GM19043 (cell line): ENCODE data around the gene RAB34.

Experiments used
- ATAC-seq: cut with Tn5 transposase; IDR thresholded peaks from one replicate; pipeline ENCODE4 v1.9.1; 2021; ENCODE audit warnings: low read depth; ENCODE audit not compliant: unreplicated experiment

Gene RAB34

DNA sequence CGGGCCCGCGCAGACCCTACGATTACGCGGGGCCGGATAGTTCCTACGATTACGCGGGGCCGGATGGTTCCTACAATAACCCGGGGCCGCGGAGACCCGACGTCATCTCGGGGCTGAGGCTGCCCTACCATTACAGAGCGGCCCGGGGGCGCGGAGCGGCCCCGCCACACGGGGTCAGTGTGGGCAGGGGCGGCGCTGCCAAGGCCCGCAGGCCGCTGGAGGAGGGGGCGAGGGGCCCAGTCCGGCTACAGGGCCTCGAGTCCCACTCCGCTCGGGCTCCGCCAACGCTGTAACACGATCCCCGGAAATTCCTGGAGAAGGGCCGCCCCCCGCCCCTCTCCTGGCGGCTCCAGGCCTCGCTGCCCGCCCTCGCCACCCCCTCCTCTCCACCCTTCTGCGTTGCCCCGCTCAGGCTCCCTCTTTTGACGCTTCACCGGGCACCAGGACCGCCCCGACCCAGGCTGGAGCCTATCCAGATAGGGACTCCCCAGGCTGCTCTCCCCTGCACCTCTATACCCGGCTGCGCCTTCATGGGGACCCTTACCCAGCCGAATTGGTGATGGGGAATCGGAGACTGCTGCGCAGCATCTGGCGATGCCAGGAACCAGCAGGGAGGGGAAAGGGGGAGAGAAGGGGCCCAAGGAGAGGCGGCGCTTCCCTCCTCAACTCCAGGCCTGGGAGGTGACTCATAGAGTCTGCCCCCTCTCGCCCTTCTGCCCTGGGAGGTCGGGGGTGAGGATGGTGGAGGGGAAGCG lies at the start of gene RAB34:
Gene RAB34, minus strand, starts transcription at position 291 of the 755 bp plus-strand sequence. CDS start 602 bp downstream, outside the sequence.
- no peak for ATAC-seq

DNA sequence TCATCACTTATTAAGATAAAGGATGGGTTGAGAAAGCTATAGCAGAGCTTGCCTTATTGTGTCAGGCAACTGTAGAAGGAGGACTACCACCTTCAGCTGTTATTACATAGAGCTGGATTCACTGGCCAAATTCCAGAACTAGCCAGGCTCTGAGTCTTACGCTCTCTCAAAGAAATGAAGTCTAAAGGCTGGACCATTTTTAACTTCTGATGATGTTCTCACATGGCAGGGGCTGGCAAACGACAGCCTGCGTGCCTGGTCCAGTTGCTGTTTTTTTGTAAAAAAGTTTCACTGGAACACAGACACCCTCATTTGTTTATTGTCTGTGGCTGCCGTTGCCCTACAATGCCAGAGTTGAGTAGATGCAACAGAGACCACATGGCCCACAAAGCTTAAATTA lies 47.4 kb upstream of the RAB34 start:
- no peak for ATAC-seq

DNA sequence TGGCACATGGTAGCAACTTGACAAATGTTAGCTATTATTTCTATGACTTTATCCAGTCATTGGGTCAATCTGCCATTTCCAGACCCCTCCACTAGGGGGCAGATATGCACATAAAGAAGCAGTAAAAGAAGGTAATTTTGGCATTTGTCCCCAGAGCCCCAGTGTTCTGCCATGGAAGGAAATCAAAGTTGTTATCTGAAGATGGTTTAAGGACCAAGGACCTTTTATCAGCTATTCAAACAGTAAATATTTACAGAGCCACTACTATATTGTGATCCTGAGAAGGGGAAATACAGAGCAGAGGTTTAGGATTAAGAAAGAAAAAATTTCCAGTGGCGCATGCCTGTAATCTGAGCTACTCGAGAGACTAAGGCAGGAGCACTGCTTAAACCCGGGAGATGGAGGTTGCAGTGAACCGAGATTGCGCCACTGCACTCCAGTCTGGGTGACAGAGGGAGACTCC lies 46.2 kb upstream of the RAB34 start:
- no peak for ATAC-seq

DNA sequence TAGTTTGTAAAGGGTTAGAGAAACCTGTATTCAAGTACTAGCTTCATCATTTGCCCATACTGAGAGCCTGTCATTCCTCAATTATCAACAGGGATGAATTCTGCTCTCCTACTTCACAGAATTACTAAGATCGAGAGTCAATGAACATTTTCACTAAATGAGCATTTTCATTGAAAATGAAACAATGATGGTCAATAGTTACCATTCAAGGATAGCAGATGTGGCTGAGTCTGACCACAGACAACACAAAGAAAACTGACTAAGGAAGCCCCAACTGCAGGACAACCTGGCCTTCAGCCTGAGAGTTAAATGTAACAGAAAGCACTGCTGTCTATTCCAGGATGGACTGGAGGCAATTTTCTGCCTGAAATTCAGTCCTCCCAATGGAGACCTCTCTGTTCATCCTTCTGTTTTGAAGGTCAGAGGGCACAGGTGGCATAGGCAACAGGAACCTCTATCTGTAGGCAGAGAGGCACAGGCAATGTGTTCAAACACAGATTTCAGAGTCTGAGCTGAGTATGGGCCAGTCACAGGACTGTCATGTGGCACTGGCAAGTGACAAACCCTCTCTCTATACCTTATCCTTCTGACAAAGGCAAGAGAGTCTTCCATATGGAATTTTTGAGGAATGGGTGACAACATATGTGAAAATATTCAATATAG lies 45.6 kb upstream of the RAB34 start:
- ATAC-seq, result no peak

GRCh38 chr17:28760601-28761562 lies 43.2 kb upstream of the RAB34 start:
- ATAC-seq, result no peak

DNA sequence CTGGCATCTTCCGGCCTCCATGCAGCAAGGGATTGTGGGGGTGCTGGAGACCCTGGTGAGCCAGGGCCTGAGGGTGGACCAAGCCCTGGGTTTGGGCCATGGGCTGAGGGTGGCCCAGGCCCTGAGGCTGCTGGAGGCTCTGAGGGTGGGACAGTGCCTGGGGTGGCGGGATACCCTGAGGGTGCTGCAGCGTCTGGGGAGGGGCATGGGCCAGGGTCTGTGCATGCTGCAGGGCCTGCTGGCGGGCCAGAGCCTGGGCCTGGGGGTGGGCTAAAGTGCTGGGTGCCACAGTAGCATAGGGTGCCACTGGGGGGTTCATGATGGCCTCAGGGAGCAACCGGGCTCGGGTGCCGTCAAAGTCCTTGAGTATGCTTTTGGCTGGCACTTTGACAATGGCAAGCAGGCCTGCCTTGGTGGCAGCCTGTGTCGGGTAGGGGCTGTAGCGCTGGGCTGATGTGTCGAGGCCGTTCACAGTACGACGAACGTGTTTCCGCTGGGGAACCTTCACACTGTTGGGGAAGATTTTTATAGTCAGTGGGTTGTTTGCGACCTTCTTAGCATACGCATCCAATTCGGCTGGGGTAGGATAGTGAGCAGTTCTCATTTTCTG lies 41.7 kb upstream of the RAB34 start:
- no peak for ATAC-seq

GRCh38 chr17:28758411-28759121 lies 40.9 kb upstream of the RAB34 start:
- ATAC-seq, result no peak

GRCh38 chr17:28756049-28756804 lies 38.6 kb upstream of the RAB34 start:
- no peak for ATAC-seq

DNA sequence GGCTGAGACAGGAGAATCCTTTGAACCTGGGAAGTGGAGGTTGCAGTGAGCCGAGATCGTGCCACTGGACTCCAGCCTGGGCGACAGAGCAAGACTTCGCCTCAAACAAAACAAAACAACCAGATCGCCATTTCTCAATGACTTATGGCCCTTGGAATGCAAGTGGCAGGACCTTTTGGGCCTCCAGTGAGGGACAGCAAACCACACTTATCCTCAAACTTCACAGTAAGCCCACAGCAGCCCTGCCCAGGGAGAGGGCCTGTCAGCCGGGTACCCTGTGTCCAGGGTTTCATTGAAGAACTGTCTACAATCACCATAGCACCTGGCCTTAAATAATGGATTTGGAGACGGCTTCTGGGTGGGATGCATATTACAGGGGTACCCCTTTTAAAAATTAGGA lies 37.8 kb upstream of the RAB34 start:
- no peak for ATAC-seq

DNA sequence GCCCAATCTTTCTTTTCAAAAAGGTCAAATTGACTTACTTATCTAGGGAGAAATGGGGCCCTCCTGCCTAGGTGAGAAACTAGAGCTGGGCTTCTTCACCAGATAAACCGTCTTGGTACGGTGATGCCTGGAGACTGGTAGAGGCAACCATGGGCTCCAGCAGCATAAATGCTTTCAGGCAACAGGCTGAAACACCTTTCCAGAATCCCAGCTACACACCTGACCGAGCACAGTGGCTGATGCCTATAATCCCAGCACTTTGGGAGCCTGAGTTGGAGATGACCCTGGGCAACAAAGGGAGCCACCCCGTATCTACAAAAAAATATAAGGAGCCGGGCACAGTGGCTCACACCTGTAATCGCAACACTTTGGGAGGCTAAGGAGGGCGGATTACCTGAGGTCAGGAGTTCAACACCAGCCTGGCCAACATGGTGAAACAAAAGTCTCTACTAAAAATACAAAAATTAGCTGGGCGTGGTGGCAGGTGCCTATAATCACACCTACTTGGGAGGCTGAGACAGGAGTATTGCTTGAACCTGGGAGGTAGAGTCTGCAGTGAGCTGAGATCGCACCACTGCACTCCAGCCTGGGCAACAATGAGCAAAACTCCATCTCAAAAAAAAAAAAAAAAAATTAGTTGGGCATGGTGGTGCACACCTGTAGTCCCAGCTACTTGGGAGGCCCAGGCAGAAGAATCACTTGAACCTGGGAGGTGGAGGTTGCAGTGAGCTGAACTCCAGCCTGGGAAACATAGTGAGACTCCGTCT lies 34.1 kb upstream of the RAB34 start:
- no peak for ATAC-seq

DNA sequence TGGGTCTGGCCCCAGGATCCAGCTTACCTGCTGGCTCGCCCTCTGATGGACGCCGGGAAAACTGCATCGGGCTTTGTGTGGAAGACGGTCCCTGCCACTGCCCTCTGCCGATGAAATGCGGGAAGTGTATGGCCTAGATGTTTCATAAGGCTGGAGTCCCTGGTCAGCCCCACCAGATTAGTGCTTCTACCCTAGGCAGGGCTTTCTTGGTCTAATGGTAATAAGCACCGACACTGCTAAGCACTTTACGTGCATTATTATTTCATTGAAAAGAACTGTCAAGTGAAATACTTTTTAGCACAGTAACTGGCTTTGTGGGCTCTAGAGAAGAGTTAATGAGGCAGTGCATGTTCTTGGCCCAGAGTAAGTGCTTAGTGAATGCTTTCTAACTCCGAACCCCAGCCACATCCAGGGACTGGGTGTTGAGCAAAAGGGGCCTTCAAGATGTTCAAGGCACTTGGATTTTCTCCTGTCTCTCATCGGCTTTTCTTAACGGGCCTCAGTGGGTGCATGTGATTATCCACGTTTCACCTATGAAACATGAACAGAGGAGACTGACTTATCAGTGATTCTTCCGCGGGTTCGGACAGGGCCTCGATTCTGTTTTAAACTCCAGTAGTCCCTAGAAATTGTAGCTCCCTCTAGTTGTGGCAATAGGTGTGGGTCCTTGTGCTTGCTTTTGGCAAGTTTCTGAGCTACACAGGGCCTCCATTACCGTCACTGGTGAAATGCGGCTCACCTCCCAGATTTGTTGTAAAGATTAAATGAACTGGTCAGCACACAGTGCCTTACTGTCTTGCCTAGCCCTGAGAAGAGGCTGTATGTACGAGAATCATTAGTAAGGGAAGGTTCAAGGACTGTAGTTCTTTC lies 32.7 kb upstream of the RAB34 start:
- peak; percentile 71 for ATAC-seq

GRCh38 chr17:28749516-28750177 lies 32.0 kb upstream of the RAB34 start:
- no peak for ATAC-seq

- ATAC-seq, result no peak
Observed at GRCh38 chr17:28748852-28749515, 31.3 kb upstream of the RAB34 start.

DNA sequence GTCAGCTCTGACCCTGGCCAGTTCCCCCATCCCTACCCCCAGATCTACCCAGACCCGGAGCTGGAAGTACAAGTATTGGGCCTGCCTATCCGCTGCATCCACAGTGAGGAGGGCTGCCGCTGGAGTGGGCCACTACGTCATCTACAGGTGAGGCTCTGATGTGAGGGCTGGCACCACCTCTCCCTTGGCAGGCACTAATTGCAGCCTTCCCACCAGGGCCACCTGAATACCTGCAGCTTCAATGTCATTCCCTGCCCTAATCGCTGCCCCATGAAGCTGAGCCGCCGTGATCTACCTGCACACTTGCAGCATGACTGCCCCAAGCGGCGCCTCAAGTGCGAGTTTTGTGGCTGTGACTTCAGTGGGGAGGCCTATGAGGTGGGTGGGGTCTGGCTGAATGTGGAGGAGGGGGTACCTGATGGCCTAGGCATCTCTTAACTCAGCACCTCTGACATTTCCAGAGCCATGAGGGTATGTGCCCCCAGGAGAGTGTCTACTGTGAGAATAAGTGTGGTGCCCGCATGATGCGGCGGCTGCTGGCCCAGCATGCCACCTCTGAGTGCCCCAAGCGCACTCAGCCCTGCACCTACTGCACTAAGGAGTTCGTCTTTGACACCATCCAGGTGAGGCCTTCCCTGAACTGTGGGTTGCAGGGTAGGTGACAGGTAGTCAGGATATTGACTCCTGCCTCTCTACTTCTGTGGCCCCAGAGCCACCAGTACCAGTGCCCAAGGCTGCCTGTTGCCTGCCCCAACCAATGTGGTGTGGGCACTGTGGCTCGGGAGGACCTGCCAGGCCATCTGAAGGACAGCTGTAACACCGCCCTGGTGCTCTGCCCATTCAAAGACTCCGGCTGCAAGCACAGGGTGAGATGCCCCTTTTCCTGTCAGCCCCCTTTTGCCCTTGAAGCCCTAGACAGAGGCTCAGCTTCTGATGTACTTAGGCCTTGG lies 30.4 kb upstream of the RAB34 start:
- no peak for ATAC-seq

- ATAC-seq, result no peak
Observed at GRCh38 chr17:28747051-28747691, 29.5 kb upstream of the RAB34 start.
